ENCODE results near the gene USP9Y. TPM values are rescaled to one million over a fixed set of nuclear protein-coding genes. Genes with fewer than 3 reads are reported as not detected.

Gene USP9Y
- total RNA-seq, 6 donors from 2014 or later: 0.06 to 63.9 (median 16.2) TPM; not detected in 2

- no peaks in the 10 kb centered on the region for H3K9me3 ChIP-seq
- H3K27me3 ChIP-seq: no peaks in the 10 kb centered on the region
- H3K4me3 ChIP-seq: no peak overlapping the region
- no peak overlapping the region for H3K27ac ChIP-seq
- H3K36me3 ChIP-seq: no peaks in the 10 kb centered on the region
- no peaks in the 10 kb centered on the region for H3K4me1 ChIP-seq
- no peak for DNase-seq
- no peak for ATAC-seq (ENCODE audit: low FRiP score in 2 of 2)
- 80% methylated on average over 2 of the region's 2 CpGs; no CpG with 5 or more reads in 1 of the 2 donors for WGBS, 2 donors
- TF ChIP-seq, protein P1, sequence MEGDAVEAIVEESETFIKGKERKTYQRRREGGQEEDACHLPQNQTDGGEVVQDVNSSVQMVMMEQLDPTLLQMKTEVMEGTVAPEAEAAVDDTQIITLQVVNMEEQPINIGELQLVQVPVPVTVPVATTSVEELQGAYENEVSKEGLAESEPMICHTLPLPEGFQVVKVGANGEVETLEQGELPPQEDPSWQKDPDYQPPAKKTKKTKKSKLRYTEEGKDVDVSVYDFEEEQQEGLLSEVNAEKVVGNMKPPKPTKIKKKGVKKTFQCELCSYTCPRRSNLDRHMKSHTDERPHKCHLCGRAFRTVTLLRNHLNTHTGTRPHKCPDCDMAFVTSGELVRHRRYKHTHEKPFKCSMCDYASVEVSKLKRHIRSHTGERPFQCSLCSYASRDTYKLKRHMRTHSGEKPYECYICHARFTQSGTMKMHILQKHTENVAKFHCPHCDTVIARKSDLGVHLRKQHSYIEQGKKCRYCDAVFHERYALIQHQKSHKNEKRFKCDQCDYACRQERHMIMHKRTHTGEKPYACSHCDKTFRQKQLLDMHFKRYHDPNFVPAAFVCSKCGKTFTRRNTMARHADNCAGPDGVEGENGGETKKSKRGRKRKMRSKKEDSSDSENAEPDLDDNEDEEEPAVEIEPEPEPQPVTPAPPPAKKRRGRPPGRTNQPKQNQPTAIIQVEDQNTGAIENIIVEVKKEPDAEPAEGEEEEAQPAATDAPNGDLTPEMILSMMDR (IDR thresholded peaks at IDR 0.05): no peak
- TF ChIP-seq EP300 (IDR thresholded peaks at IDR 0.05): no peak
- no peak for TF ChIP-seq POLR2AphosphoS5 (IDR thresholded peaks at IDR 0.05)
- TF ChIP-seq POLR2A (IDR thresholded peaks at IDR 0.05): no peak
Observed at GRCh38 chrY:12867960-12868359, 166.9 kb downstream of the USP9Y start.

DNA sequence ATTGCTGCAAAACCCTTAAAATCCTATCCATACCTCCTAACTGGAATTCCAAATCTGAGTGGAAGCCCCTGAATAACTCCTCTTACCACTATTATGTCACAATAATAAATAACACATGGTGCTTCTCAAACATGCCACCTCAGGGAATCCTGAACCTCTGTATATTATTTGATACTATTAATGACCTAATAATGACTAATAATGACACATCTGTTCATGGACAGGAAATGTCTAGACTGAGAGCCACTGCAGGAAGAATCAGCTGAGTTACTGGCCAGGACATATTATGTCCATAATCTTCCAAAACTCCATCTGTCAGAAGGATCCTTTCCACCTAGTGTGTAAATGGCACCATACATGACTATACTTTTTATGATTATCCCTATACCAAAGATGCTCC lies 195.9 kb downstream of the USP9Y start:
- no peak overlapping the region for H3K27ac ChIP-seq
- no peak for DNase-seq
- no peaks in the 10 kb centered on the region for H3K27me3 ChIP-seq
- no peaks in the 10 kb centered on the region for H3K9me3 ChIP-seq
- no peak overlapping the region for H3K4me3 ChIP-seq
- H3K36me3 ChIP-seq: no peaks in the 10 kb centered on the region
- no peak for ATAC-seq (ENCODE audit: low FRiP score in 2 of 2)
- no peaks in the 10 kb centered on the region for H3K4me1 ChIP-seq
- TF ChIP-seq, protein P1 (IDR thresholded peaks at IDR 0.05): no peak
- no peak for TF ChIP-seq EP300 (IDR thresholded peaks at IDR 0.05)
- no peak for TF ChIP-seq POLR2AphosphoS5 (IDR thresholded peaks at IDR 0.05)
- TF ChIP-seq POLR2A (IDR thresholded peaks at IDR 0.05): no peak

GRCh38 chrY:12898604-12899003 lies 197.6 kb downstream of the USP9Y start:
- TF ChIP-seq POLR2A (IDR thresholded peaks at IDR 0.05) (no peak), EP300 (IDR thresholded peaks at IDR 0.05) (no peak), POLR2AphosphoS5 (IDR thresholded peaks at IDR 0.05) (no peak)
- TF ChIP-seq, protein P1 (IDR thresholded peaks at IDR 0.05): no peak
- no peaks in the 10 kb centered on the region for H3K36me3 ChIP-seq
- 17% methylated on average over 2 of the region's 2 CpGs; no CpG with 5 or more reads in 1 of the 2 donors for WGBS, 2 donors
- H3K27ac ChIP-seq: no peak overlapping the region
- no peaks in the 10 kb centered on the region for H3K9me3 ChIP-seq
- no peaks in the 10 kb centered on the region for H3K4me1 ChIP-seq
- no peak for ATAC-seq (ENCODE audit: low FRiP score in 2 of 2)
- no peak overlapping the region for H3K4me3 ChIP-seq
- H3K27me3 ChIP-seq: no peaks in the 10 kb centered on the region
- DNase-seq: no peak

DNA sequence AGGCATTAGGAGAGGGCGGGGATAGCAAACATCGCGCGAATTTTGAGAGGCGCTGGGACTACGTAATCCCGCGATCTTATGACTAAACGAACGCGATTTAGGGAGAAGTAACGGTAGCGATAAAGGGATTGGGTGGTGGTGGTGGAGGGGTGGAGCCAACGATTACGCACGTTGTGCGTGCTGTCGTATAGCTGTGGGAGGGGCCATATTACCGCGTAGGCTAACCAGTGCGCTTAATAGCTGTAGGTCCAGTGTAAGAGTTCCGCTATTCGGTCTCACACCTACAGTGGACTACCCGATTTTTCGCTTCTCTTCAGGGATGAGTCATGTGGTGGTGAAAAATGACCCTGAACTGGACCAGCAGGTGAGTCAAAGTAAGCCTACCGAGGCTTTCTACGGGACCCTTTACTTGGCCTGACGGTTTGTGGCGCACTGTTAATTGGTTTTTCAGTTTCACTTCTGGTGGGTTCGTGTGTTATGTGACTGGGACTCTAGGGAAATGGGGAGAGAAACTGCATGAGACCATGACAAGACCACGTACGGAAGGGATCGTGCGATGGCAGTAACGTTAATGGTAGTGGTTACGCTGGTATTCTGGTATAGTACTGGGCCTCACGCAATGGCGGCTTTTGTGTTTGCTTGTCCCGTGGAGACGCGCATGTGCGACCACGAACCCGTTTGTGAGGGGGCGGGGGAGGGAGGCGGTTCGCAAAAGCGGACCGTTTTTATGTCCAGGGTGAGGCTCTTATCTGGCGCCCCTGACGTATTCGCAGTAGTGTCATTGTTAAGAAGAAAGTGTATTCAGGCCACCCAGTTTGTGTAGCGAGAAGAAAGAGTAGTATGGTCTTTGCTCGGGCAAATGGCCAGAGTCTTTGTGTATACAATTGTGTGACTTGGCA lies 203.8 kb downstream of the USP9Y start, which contains the start of gene DDX3Y:
Gene DDX3Y, plus strand, starts transcription at position 251 of the 899 bp plus-strand sequence. Its CDS starts 69 bp downstream, at position 320.
- Histone ChIP-seq H3K4me3 (peak within 1 kb of the TSS in 2 of 4 donors; percentile 63 to 72), H3K36me3 (no peaks in the 10 kb centered on the region), H3K9me3 (no peaks in the 10 kb centered on the region), H3K4me1 (peaks cover 0 to 5% (median 0%) of the 10 kb centered on the region in 4 donors), H3K27me3 (no peaks in the 10 kb centered on the region), H3K27ac (peak within 1 kb of the TSS in 2 of 4 donors; percentile 97)
- ATAC-seq (ENCODE audit: low FRiP score in 2 of 2) (peak in 1 of 2 donors; percentile 99), DNase-seq (peak in 1 of 2 donors; percentile 67)
- TF ChIP-seq POLR2AphosphoS5 (IDR thresholded peaks at IDR 0.05) (no peak), POLR2A (IDR thresholded peaks at IDR 0.05) (peak in 1 of 4 donors; percentile 92)
- WGBS, 2 donors: 1% methylated on average over 18 of the region's 54 CpGs; no CpG with 5 or more reads in 1 of the 2 donors

GRCh38 chrY:12905517-12905872 lies 204.5 kb downstream of the USP9Y start:
- H3K36me3 ChIP-seq: no peaks in the 10 kb centered on the region
- H3K4me3 ChIP-seq: peak overlapping the region in 2 of 4 donors; percentile 63 to 72
- H3K9me3 ChIP-seq: no peaks in the 10 kb centered on the region
- peaks cover 0 to 5% (median 0%) of the 10 kb centered on the region in 4 donors for H3K4me1 ChIP-seq
- TF ChIP-seq EP300 (IDR thresholded peaks at IDR 0.05) (no peak), POLR2AphosphoS5 (IDR thresholded peaks at IDR 0.05) (no peak), POLR2A (IDR thresholded peaks at IDR 0.05) (peak in 1 of 4 donors; percentile 35)
- TF ChIP-seq, protein P1 (IDR thresholded peaks at IDR 0.05): no peak
- 0% methylated on average over 5 of the region's 19 CpGs; no CpG with 5 or more reads in 1 of the 2 donors for WGBS, 2 donors
- DNase-seq (peak in 1 of 2 donors; percentile 44), ATAC-seq (ENCODE audit: low FRiP score in 2 of 2) (peak in 1 of 2 donors; percentile 93)
- no peaks in the 10 kb centered on the region for H3K27me3 ChIP-seq
- peak overlapping the region in 2 of 4 donors; percentile 97 for H3K27ac ChIP-seq
